HG02763 (cell line): Measurements from ENCODE around the gene SOCS2.

Experiments used
- ATAC-seq: cut with Tn5 transposase; IDR thresholded peaks from one replicate; pipeline ENCODE4 v1.9.1; 2021; ENCODE audit warnings: mild to moderate bottlenecking, moderate library complexity; ENCODE audit not compliant: unreplicated experiment

Gene SOCS2

GRCh38 chr12:93565760-93566159 is 6.7 kb upstream of the SOCS2 start:
- no peak for ATAC-seq

GRCh38 chr12:93567174-93567573 is 5.3 kb upstream of the SOCS2 start:
- ATAC-seq: no peak

GRCh38 chr12:93568091-93568490 is 4.4 kb upstream of the SOCS2 start:
- ATAC-seq: no peak

GRCh38 chr12:93569301-93569655 is 3.2 kb upstream of the SOCS2 start:
- no peak for ATAC-seq

GRCh38 chr12:93569656-93570551 is 2.6 kb upstream of the SOCS2 start:
- ATAC-seq: peak; percentile 35

- ATAC-seq: peak; percentile 45
Measured at GRCh38 chr12:93570552-93571364, 1.7 kb upstream of the SOCS2 start.

GRCh38 chr12:93571365-93571924 is 1.0 kb upstream of the SOCS2 start:
- peak; percentile 17 for ATAC-seq

GRCh38 chr12:93572712-93573551 is 457 bp downstream of the SOCS2 start:
- no peak for ATAC-seq

GRCh38 chr12:93573552-93574223 is 1.2 kb downstream of the SOCS2 start:
- ATAC-seq: no peak

- no peak for ATAC-seq
Measured at GRCh38 chr12:93577222-93577621, 4.7 kb downstream of the SOCS2 start.

- no peak for ATAC-seq
Measured at GRCh38 chr12:93578221-93578620, 5.7 kb downstream of the SOCS2 start.

GRCh38 chr12:93580682-93581081 is 8.2 kb downstream of the SOCS2 start:
- ATAC-seq: no peak

- no peak for ATAC-seq
Measured at GRCh38 chr12:93581370-93581769, 8.9 kb downstream of the SOCS2 start.

- no peak for ATAC-seq
Measured at GRCh38 chr12:93582351-93582750, 9.9 kb downstream of the SOCS2 start.

- no peak for ATAC-seq
Measured at GRCh38 chr12:93583627-93584392, 11.3 kb downstream of the SOCS2 start.

GRCh38 chr12:93585247-93585646 is 12.8 kb downstream of the SOCS2 start:
- ATAC-seq: no peak

GRCh38 chr12:93587611-93588010 is 15.1 kb downstream of the SOCS2 start:
- no peak for ATAC-seq

- ATAC-seq: no peak
Measured at GRCh38 chr12:93589081-93589480, 16.6 kb downstream of the SOCS2 start.

- ATAC-seq: peak; percentile 72
Measured at GRCh38 chr12:93591137-93591868, 18.8 kb downstream of the SOCS2 start.
